Hematopoietic multipotent progenitor cell treated with erythropoietin and hydrocortisone succinate and interleukin-3 and kit ligand, for 8 days (in vitro differentiated cells): Measurements from ENCODE around the gene HHIP.
"Not testable (repeated sequence)": the region's sequence is repeated elsewhere in the genome, so short reads cannot be mapped to it uniquely, and the experiment has no call there.

Experiments used
- DNase-seq: peaks from one replicate; pipeline ENCODE4 v3.0.0-alpha.2; 2015

HHIP gene

GRCh38 chr4:144768809-144769208 lies 122.9 kb downstream of the HHIP start:
- DNase-seq = not testable (repeated sequence)

- no peak for DNase-seq
These were observed 132.4 kb downstream of the HHIP start for GRCh38 chr4:144778364-144778763.

DNA sequence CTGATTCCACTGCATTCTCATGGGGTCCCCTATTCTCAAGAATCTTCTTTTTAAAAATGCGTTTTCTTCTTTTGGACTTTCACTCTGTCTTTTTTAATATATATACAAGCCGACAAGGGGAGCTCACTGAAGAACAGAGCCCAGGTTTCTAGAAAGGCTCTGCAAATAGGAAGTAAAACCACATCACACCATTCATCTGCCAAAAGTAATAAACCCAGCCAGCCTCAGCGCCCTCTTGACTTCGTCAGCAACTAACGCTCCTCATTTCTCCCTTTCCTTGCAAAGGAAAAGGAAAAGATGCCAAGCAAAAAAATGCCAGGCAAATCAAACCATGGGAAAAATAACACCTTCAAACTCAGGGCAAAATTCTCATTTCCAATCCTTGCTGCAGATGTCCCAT lies 136.4 kb downstream of the HHIP start:
- DNase-seq = no peak

DNA sequence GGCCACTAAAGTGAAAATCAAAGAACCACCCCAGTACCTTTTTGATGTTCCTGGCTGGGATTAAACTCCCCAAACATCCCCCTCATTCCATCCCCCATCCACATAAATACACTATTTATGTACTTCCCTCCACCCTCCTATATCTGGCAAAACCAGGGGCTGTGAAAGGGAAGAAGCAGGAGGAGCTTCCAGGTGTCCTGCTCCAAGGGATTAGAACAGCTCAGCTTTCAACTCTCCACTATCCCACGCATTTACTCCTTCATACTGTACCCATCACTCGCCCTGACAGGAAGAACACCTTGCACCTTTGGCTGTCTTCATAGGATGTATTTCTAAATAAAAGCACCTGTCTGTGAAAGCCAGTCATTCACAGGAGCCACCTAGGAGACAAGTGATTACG lies 140.0 kb downstream of the HHIP start:
- no peak for DNase-seq

DNA sequence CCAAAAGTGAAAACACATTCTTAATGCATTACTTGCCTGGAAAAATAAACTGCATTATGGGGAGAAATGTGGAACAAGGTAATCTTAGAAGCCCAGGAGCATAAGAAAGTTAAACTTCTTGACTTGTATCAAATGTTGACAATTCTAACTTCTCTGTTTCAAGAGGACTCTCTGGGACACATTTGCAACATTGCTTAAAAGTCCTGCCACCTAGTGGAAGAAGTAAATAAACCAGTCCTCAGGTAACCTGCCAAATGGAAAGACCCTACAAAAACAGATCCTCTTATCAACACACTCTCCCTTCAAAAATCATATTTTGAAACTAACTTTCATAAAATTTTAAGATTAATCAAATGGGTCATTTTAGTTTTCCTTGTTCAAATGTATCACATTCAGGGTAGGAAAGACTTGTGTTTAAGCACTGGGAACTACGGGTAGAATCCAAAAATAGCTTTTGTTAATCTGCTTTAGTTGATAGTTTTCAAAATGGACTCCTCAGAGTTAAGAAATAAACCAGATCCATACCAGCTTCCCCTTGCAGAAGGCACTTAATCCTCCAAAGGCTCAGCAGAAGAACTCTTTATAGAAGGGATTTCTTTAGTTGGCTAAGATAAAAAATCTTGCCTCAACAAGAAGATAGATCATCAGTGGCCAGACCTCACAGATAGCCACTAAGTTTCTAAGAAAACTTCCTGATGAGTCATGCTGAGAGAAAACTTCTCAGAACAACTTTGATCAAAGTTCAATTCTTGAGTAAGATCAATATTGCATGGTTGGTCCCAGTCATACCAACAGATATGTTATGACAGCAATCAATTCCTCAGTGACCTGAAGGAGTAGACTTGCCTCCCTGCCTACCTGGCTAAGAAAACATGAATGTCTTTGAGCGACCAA lies 141.7 kb downstream of the HHIP start:
- DNase-seq = peak; percentile 37

DNA sequence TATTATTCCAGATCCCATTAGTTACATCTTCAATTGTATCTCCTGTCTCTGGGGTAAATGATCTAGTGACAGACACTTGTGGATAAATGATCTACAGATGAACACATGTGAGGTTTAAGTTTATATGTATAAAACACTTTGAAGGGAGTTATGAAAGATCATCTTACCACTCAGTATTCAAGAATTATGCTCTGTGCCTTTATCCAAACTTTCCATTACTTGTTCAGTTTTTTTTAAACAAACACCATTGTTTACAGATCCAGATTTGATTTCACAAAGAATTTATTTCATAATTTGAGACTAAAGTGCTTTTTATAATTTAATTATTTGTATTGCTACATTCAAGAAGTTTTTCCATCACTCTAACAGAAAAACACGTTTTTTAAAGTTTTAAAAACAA lies 142.5 kb downstream of the HHIP start:
- no peak for DNase-seq

GRCh38 chr4:144791933-144792332 lies 146.0 kb downstream of the HHIP start:
- not testable (repeated sequence) for DNase-seq
